Activated CD4-positive, CD25-positive, alpha-beta regulatory T cell treated with anti-CD3 and anti-CD28 coated beads, Interleukin-2, amount 50 U/mL, for 16 hours (primary cell): Measurements from ENCODE around the gene PACRG.

ENCODE experiments used
- DNase-seq: peaks from one replicate; pipeline ENCODE4 v3.0.0-alpha.2; 2020; ENCODE audit warnings: low read depth, low spot score

PACRG gene

GRCh38 chr6:163176097-163176496 is 448.3 kb downstream of the PACRG start:
- no peak for DNase-seq

DNA sequence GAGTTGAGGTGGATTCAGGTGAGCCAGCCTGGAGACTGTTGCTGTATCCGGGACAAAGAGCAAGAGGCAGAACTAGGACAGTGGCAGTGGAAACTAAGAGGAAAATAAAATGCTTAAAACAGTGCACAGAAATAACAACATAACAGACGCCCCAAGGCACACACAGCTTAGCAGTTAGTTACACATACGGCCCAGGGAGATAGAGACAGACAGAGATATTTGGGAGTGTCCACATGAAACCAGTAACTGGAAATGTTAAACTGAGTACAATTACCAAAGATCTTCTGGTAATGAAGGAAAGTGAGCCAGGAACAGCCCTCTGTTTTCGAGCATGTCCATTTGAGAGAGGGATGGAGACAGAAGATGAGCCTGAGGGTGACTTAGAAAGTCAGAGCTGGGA is 449.2 kb downstream of the PACRG start:
- DNase-seq, result no peak

- DNase-seq, result no peak
These were observed 450.2 kb downstream of the PACRG start for GRCh38 chr6:163177892-163178420.

- DNase-seq, result no peak
These were observed 451.3 kb downstream of the PACRG start for GRCh38 chr6:163179061-163179460.

DNA sequence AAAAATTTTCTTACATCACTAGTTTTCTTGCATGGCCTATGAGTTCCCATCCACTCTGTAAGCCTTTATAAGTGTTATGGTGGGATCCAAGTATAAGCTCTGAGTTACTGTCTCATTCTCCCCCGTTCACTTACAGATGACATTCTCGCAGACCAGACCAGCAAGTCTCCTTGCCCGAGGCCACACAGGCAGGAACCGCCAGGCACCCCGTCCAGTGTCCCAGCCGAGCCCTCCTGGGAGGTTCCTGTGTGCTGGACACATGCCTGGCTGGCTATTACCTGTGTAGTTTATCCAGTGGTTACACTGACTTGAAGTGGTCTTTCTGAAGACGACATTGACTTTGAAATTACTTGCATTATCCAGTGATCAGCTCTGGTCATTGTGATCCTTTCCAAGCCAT is 451.9 kb downstream of the PACRG start:
- no peak for DNase-seq

GRCh38 chr6:163180874-163181541 is 453.2 kb downstream of the PACRG start:
- DNase-seq, result no peak

- DNase-seq, result no peak
These were observed 453.9 kb downstream of the PACRG start for GRCh38 chr6:163181666-163182180.

DNA sequence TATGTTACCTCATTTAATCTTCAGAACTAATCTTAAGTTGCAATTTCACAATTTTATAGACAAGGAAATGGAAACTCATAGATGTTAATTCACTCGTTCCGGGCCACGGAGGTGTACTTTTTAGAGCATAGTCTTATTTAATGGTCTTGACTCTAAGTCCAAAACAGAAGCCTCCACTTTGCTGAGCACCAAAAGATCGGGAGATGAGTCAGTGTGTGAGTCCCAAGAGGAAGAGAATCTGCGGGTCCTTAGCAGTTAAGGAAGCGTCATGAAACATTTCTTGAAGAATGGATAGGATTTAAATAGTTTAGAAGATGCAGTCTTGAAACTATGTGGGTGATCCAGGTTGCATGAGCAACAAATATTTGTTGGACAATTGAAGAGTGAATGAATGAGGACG is 454.9 kb downstream of the PACRG start:
- DNase-seq, result no peak

GRCh38 chr6:163183806-163184205 is 456.0 kb downstream of the PACRG start:
- DNase-seq, result no peak

DNA sequence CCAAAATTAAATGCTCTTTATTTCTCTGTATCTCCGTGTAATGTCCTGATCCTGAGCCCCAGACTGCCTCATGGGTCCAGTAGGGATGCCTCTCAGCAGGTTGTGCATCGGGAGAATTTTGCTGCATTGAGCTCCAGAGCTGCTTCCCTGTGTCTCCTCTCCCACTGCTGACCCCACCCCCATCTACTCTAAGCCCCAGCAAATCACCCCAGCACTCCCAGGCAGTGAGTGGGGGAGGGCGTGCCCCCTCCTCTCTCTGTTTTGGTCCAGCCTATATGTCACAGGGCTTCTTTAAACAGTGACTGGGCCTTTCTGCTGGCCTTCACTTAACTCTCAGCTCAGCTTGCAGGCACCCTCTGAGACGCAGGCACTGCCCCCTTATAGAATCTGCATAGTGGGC is 458.0 kb downstream of the PACRG start:
- no peak for DNase-seq

DNA sequence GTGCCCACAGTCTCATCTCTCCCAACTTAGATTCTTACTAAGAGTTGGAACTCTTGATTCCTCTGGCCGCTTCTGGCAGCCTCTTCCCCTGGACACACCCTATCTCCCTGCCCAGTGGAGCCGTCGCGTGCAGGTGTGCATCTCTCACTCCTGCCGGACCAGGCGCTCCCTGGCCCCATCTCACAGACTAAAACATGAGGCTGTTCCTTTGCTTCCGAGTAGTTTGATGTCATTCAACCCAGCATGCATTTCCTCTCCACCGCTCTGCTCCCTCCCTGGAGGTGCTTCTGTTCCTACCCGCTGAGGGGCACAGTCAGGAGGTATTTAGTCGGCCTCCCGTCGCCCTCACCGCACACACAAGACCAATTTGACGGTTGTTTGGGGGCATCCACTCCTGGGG is 458.8 kb downstream of the PACRG start:
- no peak for DNase-seq

- DNase-seq, result no peak
These were observed 459.4 kb downstream of the PACRG start for GRCh38 chr6:163187201-163187600.

DNA sequence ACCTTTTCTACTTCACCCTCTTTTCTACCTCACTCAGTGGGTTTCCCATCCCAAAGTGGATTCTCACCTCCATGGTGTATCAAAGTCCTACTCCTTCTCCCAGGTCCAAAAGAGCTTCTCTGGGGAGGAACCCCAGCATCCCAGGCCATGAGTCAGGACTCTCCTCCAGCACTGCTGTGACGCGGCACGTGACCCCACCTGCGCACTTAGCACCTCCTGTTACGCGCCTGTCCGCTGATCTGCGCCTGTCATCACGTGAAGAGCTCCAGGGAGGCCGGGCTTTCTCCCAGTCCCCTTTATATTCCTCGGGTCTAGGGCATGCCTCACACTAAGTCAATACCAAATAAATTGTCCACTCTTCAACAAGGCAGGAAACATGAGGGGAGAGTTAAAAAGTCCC is 459.8 kb downstream of the PACRG start:
- no peak for DNase-seq

GRCh38 chr6:163188746-163189145 is 461.0 kb downstream of the PACRG start:
- DNase-seq, result no peak

DNA sequence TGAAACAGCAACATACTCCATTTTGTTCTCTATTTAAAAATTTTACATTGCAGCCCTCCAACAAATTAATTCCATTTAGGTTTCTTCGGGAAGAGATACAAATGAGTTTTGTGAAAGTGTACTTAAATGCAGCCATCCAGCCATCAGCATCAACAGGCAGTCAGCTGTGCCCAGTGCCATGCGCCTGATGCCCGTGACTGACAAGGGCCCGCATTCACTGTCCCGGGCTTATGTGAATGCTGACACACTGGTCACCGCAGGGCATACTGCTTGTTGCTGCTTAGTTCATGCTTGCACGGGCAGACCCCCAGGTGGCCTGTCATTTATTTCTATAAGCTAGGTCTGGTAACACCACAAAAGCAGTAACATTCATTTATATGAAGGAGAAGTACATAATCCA is 461.8 kb downstream of the PACRG start:
- no peak for DNase-seq

DNA sequence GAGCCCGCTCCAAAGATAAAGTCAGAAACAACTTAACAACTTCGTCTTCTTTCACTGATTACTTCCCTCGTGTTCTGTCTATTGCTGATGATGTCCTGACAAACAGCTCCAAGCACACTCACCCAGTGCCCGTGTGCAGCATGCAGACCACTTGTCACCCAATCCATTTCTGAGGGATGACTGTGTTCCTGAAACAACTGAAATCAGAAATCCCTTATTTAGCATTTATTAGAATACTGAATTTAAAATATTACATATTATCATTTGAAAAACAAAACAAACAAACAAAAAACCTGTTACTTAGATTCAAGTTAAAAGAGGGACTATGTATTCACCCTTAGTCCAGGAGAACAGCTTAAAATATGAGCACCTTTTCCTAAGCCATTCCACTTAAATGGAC is 463.0 kb downstream of the PACRG start:
- no peak for DNase-seq

- DNase-seq, result no peak
These were observed 464.1 kb downstream of the PACRG start for GRCh38 chr6:163191704-163192537.

GRCh38 chr6:163192591-163192990 is 464.8 kb downstream of the PACRG start:
- no peak for DNase-seq

DNA sequence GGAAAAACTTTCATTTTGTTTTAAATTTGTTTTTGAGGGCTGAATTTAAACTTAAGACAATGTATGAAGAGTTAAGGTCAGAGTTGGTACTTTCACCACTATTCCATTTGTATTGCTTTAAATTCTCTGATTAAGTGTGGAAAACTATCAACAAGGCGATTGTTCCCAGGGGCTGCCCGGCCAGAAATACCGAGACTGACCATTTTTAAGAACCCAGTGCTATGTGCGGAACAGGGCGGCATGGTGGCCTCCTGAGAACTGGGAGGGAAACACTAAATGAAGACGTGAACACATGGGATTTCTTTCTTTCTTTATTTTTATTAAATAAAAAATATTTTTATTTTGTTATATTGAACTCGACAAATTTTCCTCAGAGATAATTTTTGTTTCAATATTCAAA is 465.6 kb downstream of the PACRG start:
- DNase-seq, result no peak

DNA sequence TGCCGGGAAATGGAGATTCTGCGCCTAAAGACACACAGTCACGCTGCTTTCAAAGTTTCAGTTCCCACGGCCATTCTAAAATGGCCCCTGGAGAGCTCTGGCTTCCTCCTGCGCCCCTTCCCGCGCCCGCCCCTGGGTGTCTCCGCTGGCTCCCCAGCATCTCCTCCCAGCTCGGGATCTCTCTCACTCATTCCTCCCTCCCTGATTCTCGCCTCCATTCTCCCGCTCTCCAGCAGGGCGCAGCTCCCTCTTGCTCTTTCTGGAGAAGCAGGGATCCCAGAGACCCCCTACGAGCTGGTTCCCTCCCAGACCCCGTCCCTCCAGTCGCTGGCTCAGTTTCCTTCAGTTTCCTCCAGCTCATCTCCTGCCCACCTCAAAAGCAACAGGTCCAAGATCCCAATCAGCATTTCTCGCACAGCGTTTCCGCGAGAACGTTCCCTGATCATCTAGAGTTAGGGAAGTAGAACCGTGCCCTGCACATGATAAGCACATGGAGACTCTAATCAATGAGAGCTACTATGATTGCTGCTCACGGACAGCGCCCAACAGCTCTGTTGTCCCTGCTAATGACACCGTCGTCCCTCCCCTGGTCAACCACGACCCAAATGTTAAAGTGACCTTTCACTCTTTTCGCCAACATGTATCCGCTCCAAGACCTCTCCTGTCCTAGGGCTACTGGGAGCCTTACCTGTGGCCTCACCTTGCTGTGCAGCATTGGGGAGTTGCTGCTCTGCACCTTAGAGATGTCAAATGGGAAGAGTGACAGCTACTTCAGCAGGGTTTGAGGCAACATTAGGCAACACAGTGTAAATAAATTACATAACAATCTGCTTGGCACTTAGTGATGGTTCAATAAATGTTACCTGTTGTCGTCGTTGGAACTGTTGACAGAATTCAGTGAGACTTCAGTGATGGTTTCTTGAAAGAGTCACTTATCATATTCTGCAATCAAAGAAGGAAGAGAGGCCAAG is 468.2 kb downstream of the PACRG start:
- no peak for DNase-seq

DNA sequence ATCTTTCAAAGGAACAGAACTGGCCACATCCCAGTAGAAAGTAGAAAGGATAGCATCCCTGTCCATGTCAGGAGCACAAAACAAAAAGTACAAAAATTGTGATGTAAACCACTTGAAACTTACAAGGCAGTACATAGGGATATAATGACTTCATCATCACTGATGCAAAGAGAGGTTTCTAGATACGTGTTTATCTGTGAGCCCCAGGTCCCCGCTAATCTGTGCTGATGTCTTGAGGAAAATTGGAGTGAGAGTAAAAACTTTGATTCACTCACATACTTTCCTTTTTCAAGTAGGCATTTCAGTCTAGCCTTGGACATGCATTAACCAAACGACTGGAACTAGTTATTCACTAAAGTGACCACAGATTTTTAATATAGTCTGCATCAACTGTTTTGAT is 470.1 kb downstream of the PACRG start:
- no peak for DNase-seq

DNA sequence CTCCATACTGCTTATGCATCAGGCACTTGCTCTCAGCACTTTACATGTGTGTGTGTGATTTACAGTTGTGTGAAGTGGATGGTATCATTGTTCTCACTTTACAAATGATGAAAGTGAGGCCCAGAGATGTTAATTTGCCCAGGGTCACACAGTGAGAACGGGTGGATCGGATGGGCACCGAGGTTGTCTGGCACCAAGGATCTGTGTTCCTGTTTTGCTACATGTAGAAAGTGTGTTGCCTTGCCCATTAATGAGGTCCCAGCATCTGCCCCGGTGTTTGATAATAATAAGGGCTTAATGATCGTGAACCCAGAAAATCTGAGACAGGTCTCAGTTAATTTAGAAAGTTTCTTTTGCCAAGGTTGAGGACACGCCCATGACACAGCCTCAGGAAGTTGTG is 470.6 kb downstream of the PACRG start:
- DNase-seq, result no peak
